HepG2 (cell line): Measurements from ENCODE around the gene AXIN1. TPM values are rescaled to one million over a fixed set of nuclear protein-coding genes. Genes with fewer than 3 reads are reported as not detected.

ENCODE experiments used
- ATAC-seq: fragments of 200-7000 bp; cut with Tn5 transposase; 3 replicates; pipeline ENCODE4 v1.9.1; 2020; ENCODE audit warnings: mild to moderate bottlenecking, moderate library complexity
- BruUV-seq: library from RNA; stranded (reverse); fragments of 400-500 nt; replicated peaks from 2 replicates; lab custom pipeline; 2021; lab: Mats Ljungman, UMichigan
- CTCF ChIA-PET: fragments of 300-600 bp; formaldehyde crosslinking; extraction: SDS; loops from one replicate; lab custom pipeline; 2021; ENCODE audit warnings: low total read pairs, inconsistent platforms, low intra/inter-chr PET ratio; lab: Yijun Ruan, JAX
- POLR2A ChIA-PET: fragments of 350-600 bp; sonication (Branson Sonifier 250); formaldehyde crosslinking; loops from one replicate; lab custom pipeline; 2020; ENCODE audit warnings: antibody characterized with exemption, inconsistent platforms; lab: Yijun Ruan, JAX
- DNase-seq: peaks from one replicate; pipeline ENCODE4 v3.0.0-alpha.2; 2015; ENCODE audit warnings: low spot score
- FAIRE-seq: peaks from 3 replicates; lab custom pipeline; 2011; peaks lifted over from hg19 to GRCh38; lab: Jason Lieb, UNC
- H2AFZ ChIP-seq: one replicate; pipeline ENCODE4 v1.6.1; 2011; ENCODE audit warnings: low read length, inconsistent platforms
- H3K27ac ChIP-seq: fragments of 300-600 bp; 3 replicates; pipeline ENCODE4 v1.8.0; 2011; ENCODE audit warnings: mixed run types, mild to moderate bottlenecking, mixed read lengths, low read length, inconsistent platforms; ENCODE audit not compliant: insufficient read depth; ENCODE audit errors: extremely low read length
- H3K27me3 ChIP-seq, 2 experiments: fragments of 200-600 bp in 1 of 2; 2 replicates in 1 of 2; 3 replicates in 1 of 2; pipeline versions ENCODE4 v1.6.0 to v1.8.0; 2011; ENCODE audit warnings: low read length in 2 of 2, mild to moderate bottlenecking in 2 of 2, moderate library complexity in 2 of 2, inconsistent platforms in 1 of 2; ENCODE audit not compliant: insufficient read depth in 2 of 2, control insufficient read depth in 1 of 2
- H3K36me3 ChIP-seq, 2 experiments: fragments of 200-600 bp in 1 of 2; replicated peaks in 1 of 2; 2 replicates in 1 of 2; 3 replicates in 1 of 2; pipeline versions ENCODE4 v1.5.1 to v1.8.0; 2011; ENCODE audit warnings: low read length in 2 of 2, inconsistent platforms in 1 of 2; ENCODE audit not compliant: insufficient read depth in 2 of 2, control insufficient read depth in 1 of 2
- H3K4me1 ChIP-seq: 2 replicates; pipeline ENCODE4 v1.5.1; 2012; ENCODE audit warnings: low read length, inconsistent platforms; ENCODE audit not compliant: insufficient read depth
- H3K4me2 ChIP-seq: 2 replicates; pipeline ENCODE4 v1.6.0; 2011; ENCODE audit warnings: low read depth, low read length, inconsistent platforms
- H3K4me3 ChIP-seq, 3 experiments: fragments of 200-600 bp in 1 of 3; sonication (generic), shearing (Covaris generic) in 1 of 3; replicated peaks in 1 of 3; 2 replicates each; pipeline ENCODE4 v1.5.1; 2011 to 2016; ENCODE audit warnings: low read length in 3 of 3, inconsistent platforms in 2 of 3, low read depth in 2 of 3, mild to moderate bottlenecking in 2 of 3, control low read depth in 1 of 3, mixed read lengths in 1 of 3; ENCODE audit not compliant: insufficient read depth in 1 of 3
- H3K79me2 ChIP-seq: one replicate; pipeline ENCODE4 v1.6.1; 2011; ENCODE audit warnings: low read length, inconsistent platforms; ENCODE audit not compliant: insufficient read depth
- H3K9ac ChIP-seq: 2 replicates; pipeline ENCODE4 v1.6.0; 2011; ENCODE audit warnings: mild to moderate bottlenecking, low read depth, low read length, inconsistent platforms; ENCODE audit not compliant: insufficient read depth
- H3K9me3 ChIP-seq: 2 replicates; pipeline ENCODE4 v1.5.1; 2012; ENCODE audit warnings: mild to moderate bottlenecking, low read length
- H4K20me1 ChIP-seq: 2 replicates; pipeline ENCODE4 v1.6.0; 2011; ENCODE audit warnings: inconsistent platforms, mild to moderate bottlenecking, low read length, moderate library complexity; ENCODE audit not compliant: insufficient read depth
- ATF1 ChIP-seq: IDR thresholded peaks from 2 replicates; pipeline ENCODE4 v1.6.1; 2016; ENCODE audit warnings: mild to moderate bottlenecking, control low read depth
- ETV5 ChIP-seq: IDR thresholded peaks from 2 replicates; pipeline ENCODE4 v1.6.1; 2018; ENCODE audit warnings: missing biosample characterization, missing genetic modification reagents, inconsistent platforms, borderline replicate concordance
- NFKBIZ ChIP-seq: IDR thresholded peaks from 2 replicates; pipeline ENCODE4 v1.6.1; 2018; ENCODE audit warnings: missing genetic modification reagents, missing compliant biosample characterization
- NR2F6 ChIP-seq, 2 experiments: IDR thresholded peaks; 2 replicates each; pipeline ENCODE4 v1.6.1; 2016; ENCODE audit warnings: antibody characterized with exemption in 1 of 2, mild to moderate bottlenecking in 1 of 2
- SALL2 ChIP-seq: sonication (generic); formaldehyde crosslinking; IDR thresholded peaks from 2 replicates; pipeline ENCODE4 v1.8.1; 2023; ENCODE audit warnings: mild to moderate bottlenecking, missing genetic modification reagents, inconsistent platforms
- SRSF9 ChIP-seq: fragments of 200-400 bp; formaldehyde crosslinking; IDR thresholded peaks from 2 replicates; pipeline ENCODE4 v1.6.1; 2018; ENCODE audit warnings: borderline replicate concordance, mild to moderate bottlenecking, low read depth, low read length; ENCODE audit not compliant: insufficient read depth, poor library complexity, severe bottlenecking
- SYNCRIP ChIP-seq: fragments of 200-400 bp; formaldehyde crosslinking; IDR thresholded peaks from 2 replicates; pipeline ENCODE4 v1.6.1; 2018; ENCODE audit warnings: mild to moderate bottlenecking, low read depth, low read length; ENCODE audit not compliant: insufficient read depth
- ZKSCAN5 ChIP-seq: sonication (generic); formaldehyde crosslinking; IDR thresholded peaks from 2 replicates; pipeline ENCODE4 v1.5.1; 2020; ENCODE audit warnings: mild to moderate bottlenecking, missing genetic modification reagents
- ZNF431 ChIP-seq: sonication (generic); formaldehyde crosslinking; IDR thresholded peaks from 2 replicates; pipeline ENCODE4 v1.9.0; 2022; ENCODE audit warnings: missing genetic modification reagents, low read depth, mild to moderate bottlenecking, borderline replicate concordance
- ZNF737 ChIP-seq: sonication (generic); formaldehyde crosslinking; IDR thresholded peaks from 2 replicates; pipeline ENCODE4 v1.5.0; 2020; ENCODE audit warnings: missing genetic modification reagents, mild to moderate bottlenecking, borderline replicate concordance
- ZNF773 ChIP-seq: sonication (generic); formaldehyde crosslinking; IDR thresholded peaks from 2 replicates; pipeline ENCODE4 v1.4.0; 2020; ENCODE audit warnings: missing genetic modification reagents, borderline replicate concordance
- ZNF879 ChIP-seq: sonication (generic); formaldehyde crosslinking; IDR thresholded peaks from 2 replicates; pipeline ENCODE4 v1.8.1; 2023; ENCODE audit warnings: missing genetic modification reagents
- ZSCAN21 ChIP-seq: sonication (generic); formaldehyde crosslinking; IDR thresholded peaks from 2 replicates; pipeline ENCODE4 v1.8.0; 2022; ENCODE audit warnings: mild to moderate bottlenecking, missing genetic modification reagents, moderate library complexity, borderline replicate concordance
- WGBS: methylation state at CpG from one replicate; pipeline ENCODE4 v1.1.6; 2017; ENCODE audit warnings: low lambda C conversion rate; 5-methylcytosine and 5-hydroxymethylcytosine counted together
- in situ Hi-C: cut with HindIII; loops from 2 replicates; pipeline ENCODE4 v1.10.0; 2017; ENCODE audit warnings: low pct_unique_long_range_greater_than_20kb; ENCODE audit not compliant: extremely low pct_ligation_motif_present
- intact Hi-C: fragments of 100-400 bp; cut with micrococcal nuclease; formaldehyde crosslinking; loops from one replicate; pipeline ENCODE4 v1.10.0; 2022; ENCODE audit not compliant: unreplicated experiment
- polyA plus RNA-seq, 8 experiments: library from polyadenylated mRNA; depleted of rRNA in 3 of 8; stranded (reverse) in 7 of 8; unstranded in 1 of 8; fragments of >200 nt; fragmentation: Illumina TruSeq in 4 of 8; extraction: Trizol in 4 of 8; gene quantifications; 2 replicates each; pipeline versions ENCODE4 v1.2.1 to v1.2.3, GENCODE V29; 2011 to 2016; ENCODE audit warnings: low read depth in 4 of 8, missing spikeins in 1 of 8, mixed read lengths in 1 of 8; ENCODE audit not compliant: insufficient read depth in 1 of 8
- total RNA-seq, 5 experiments: library from RNA; depleted of rRNA; stranded (reverse); fragments of >200 nt; fragmentation: Illumina TruSeq; extraction: Trizol; gene quantifications; 2 replicates each; pipeline ENCODE4 v1.2.3, GENCODE V29; 2016; ENCODE audit warnings: low read depth in 1 of 5
- TF ChIP-seq, protein P1 (sequence below): sonication (generic); formaldehyde crosslinking; IDR thresholded peaks from 2 replicates; pipeline ENCODE4 v1.4.0; 2020; ENCODE audit warnings: mild to moderate bottlenecking, missing genetic modification reagents
- TF ChIP-seq, protein P2 (sequence below): sonication (generic); formaldehyde crosslinking; IDR thresholded peaks from 2 replicates; pipeline ENCODE4 v1.8.1; 2023; ENCODE audit warnings: mild to moderate bottlenecking, inconsistent platforms, moderate library complexity, missing genetic modification reagents, borderline replicate concordance
- TF ChIP-seq, protein P3 (sequence below): sonication (generic); formaldehyde crosslinking; IDR thresholded peaks from 2 replicates; pipeline ENCODE4 v1.5.0; 2020; ENCODE audit warnings: mild to moderate bottlenecking, low read depth, missing genetic modification reagents, borderline replicate concordance

The AXIN1 gene
- total and polyA plus RNA-seq, 2 of the 13 experiments (the other 11 are each of a cell fraction or from before 2014, with no cell fraction given) = 24.0 to 26.0 TPM

DNA sequence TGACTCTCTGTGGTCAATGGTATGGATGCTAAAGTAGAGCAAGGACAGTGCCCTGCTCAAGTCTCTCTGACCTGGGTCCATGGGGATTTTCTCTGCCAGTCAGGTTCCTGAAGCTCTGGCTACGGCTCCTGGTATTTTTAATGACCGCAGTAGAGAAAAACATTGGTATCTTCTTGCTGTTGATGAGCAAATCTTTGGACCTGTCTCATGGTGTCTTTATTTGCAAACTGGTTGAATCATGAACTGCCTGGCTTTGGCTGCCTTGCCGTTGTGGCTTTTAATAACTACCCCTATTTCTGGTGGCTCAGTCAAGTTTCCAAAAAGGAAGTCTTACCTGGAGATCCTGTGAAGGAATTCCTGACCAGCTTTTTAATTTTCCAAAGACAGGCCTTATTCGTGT lies 109.2 kb downstream of the AXIN1 start:
- in situ Hi-C loops = no loop called here
- intact Hi-C loops = no loop called here
- ChIA-PET CTCF (no interaction called here), POLR2A (interaction anchor here (1.7 kb wide), 1 partner anchor 8 kb away, joined by 4 read pairs; no protein-coding TSS in a partner anchor)
- H2AFZ ChIP-seq = no peak overlapping the region
- no peak for ATAC-seq
- WGBS = 74% methylated on average over 4 of the region's 4 CpGs
- BruUV-seq = no TSS peak
- H3K9ac ChIP-seq = no peak overlapping the region
- no peaks in the 10 kb centered on the region for H3K27me3 ChIP-seq
- TF ChIP-seq ZNF773 (CRISPR knock-in tag) = no peak
- no peaks in the 10 kb centered on the region for H3K36me3 ChIP-seq
- DNase-seq = no peak
- no peaks in the 10 kb centered on the region for H4K20me1 ChIP-seq
- FAIRE-seq = no peak
- no peak overlapping the region for H3K4me3 ChIP-seq
- no peak overlapping the region for H3K27ac ChIP-seq
- H3K9me3 ChIP-seq = no peaks in the 10 kb centered on the region
- no peaks in the 10 kb centered on the region for H3K79me2 ChIP-seq
- no peak overlapping the region for H3K4me2 ChIP-seq
- peaks cover 24% of the 10 kb centered on the region for H3K4me1 ChIP-seq

DNA sequence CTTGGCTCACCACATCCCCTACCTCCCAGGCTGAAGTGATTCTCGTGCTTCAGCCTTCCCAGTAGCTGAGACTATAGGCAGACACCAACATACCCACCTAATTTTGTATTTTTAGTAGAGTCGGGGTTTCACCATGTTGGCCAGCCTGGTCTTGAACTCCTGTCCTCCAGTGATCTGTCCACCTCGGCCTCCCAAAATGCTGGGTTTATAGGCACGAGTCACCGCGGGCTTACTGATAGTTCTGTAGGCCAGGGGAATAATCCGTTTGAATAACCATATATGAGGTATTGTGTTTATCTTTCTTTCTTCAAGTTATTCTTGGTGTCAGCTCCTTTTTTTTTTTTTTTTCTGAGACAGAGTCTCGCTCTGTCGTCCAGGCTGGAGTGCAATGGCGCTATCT lies 110.2 kb downstream of the AXIN1 start:
- BruUV-seq = no TSS peak
- DNase-seq = no peak
- H3K4me3 ChIP-seq = no peak overlapping the region
- no peaks in the 10 kb centered on the region for H3K79me2 ChIP-seq
- H3K27me3 ChIP-seq = no peaks in the 10 kb centered on the region
- no peak overlapping the region for H3K27ac ChIP-seq
- FAIRE-seq = no peak
- H3K36me3 ChIP-seq = no peaks in the 10 kb centered on the region
- in situ Hi-C loops (no loop called here), intact Hi-C loops (no loop called here)
- H3K4me2 ChIP-seq = no peak overlapping the region
- WGBS = 95% methylated on average over 10 of the region's 10 CpGs
- H3K9me3 ChIP-seq = no peaks in the 10 kb centered on the region
- H4K20me1 ChIP-seq = no peaks in the 10 kb centered on the region
- no peak for ATAC-seq
- POLR2A ChIA-PET = interaction anchor here (0.6 kb wide), 1 partner anchor 98 kb away, joined by 3 read pairs; no protein-coding TSS in a partner anchor
- no peak overlapping the region for H2AFZ ChIP-seq
- CTCF ChIA-PET = no interaction called here
- peaks cover 24% of the 10 kb centered on the region for H3K4me1 ChIP-seq
- no peak overlapping the region for H3K9ac ChIP-seq
- TF ChIP-seq ETV5 (CRISPR knock-in tag) = no peak
- TF ChIP-seq SALL2 (CRISPR knock-in tag) = no peak
- no peak for TF ChIP-seq NR2F6 (IDR thresholded peaks at IDR 0.05)
- TF ChIP-seq NR2F6 (CRISPR knock-in tag; IDR thresholded peaks at IDR 0.05) = no peak
- no peak for TF ChIP-seq ZKSCAN5 (CRISPR knock-in tag)
- TF ChIP-seq, protein P1, sequence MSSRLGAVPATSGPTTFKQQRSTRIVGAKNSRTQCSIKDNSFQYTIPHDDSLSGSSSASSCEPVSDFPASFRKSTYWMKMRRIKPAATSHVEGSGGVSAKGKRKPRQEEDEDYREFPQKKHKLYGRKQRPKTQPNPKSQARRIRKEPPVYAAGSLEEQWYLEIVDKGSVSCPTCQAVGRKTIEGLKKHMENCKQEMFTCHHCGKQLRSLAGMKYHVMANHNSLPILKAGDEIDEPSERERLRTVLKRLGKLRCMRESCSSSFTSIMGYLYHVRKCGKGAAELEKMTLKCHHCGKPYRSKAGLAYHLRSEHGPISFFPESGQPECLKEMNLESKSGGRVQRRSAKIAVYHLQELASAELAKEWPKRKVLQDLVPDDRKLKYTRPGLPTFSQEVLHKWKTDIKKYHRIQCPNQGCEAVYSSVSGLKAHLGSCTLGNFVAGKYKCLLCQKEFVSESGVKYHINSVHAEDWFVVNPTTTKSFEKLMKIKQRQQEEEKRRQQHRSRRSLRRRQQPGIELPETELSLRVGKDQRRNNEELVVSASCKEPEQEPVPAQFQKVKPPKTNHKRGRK = no peak
- TF ChIP-seq ZSCAN21 (CRISPR knock-in tag) = no peak
- no peak for TF ChIP-seq SYNCRIP
- TF ChIP-seq, protein P2, sequence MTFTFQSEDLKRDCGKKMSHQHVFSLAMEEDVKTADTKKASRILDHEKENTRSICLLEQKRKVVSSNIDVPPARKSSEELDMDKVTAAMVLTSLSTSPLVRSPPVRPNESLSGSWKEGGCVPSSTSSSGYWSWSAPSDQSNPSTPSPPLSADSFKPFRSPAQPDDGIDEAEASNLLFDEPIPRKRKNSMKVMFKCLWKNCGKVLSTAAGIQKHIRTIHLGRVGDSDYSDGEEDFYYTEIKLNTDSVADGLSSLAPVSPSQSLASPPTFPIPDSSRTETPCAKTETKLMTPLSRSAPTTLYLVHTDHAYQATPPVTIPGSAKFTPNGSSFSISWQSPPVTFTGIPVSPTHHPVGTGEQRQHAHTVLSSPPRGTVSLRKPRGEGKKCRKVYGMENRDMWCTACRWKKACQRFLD = no peak
- TF ChIP-seq ZNF737 (CRISPR knock-in tag) = no peak
- no peak for TF ChIP-seq ZNF431
- no peak for TF ChIP-seq SRSF9
- TF ChIP-seq ZNF879 = no peak
- TF ChIP-seq, protein P3, sequence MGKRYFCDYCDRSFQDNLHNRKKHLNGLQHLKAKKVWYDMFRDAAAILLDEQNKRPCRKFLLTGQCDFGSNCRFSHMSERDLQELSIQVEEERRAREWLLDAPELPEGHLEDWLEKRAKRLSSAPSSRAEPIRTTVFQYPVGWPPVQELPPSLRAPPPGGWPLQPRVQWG (CRISPR knock-in tag) = no peak
- TF ChIP-seq ATF1 (CRISPR knock-in tag) = no peak
- no peak for TF ChIP-seq NFKBIZ
